ENCODE data around the gene NOP56. TPM values are rescaled to one million over a fixed set of nuclear protein-coding genes. Genes with fewer than 3 reads are reported as not detected.

NOP56 gene
- total RNA-seq, 1 experiment from 2014 or later = 582 TPM

- Histone ChIP-seq H3K36me3 (ENCODE audit: control insufficient read depth in 1 of 2, insufficient read depth in 2 of 2, low read length in 2 of 2) (no peaks in the 10 kb centered on the region), H3K9me2 (ENCODE audit: insufficient read depth) (no peaks in the 10 kb centered on the region), H3K27me3 (ENCODE audit: insufficient read depth, low read length) (no peaks in the 10 kb centered on the region), H3K4me3 (replicated peaks in 1 of 2; ENCODE audit: low read depth in 1 of 2, low read length in 2 of 2) (no peak overlapping the region), H4K20me1 (ENCODE audit: insufficient read depth) (no peaks in the 10 kb centered on the region), H3K9ac (ENCODE audit: low read length) (no peak overlapping the region), H3K4me1 (ENCODE audit: control insufficient read depth in 1 of 2, insufficient read depth in 2 of 2, low read length in 2 of 2) (peaks cover 6 to 9% of the 10 kb centered on the region in 2 experiments; a peak in 2 of 4 replicates), H3K9me3 (ENCODE audit: control insufficient read depth in 1 of 2, insufficient read depth in 1 of 2, low read depth in 1 of 2, low read length in 2 of 2) (no peaks in the 10 kb centered on the region), H2AFZ (ENCODE audit: low read depth, low read length, poor library complexity, severe bottlenecking) (no peak overlapping the region), H3K79me2 (ENCODE audit: insufficient read depth, low read length) (no peaks in the 10 kb centered on the region), H3K27ac (ENCODE audit: low read depth, low read length) (no peak overlapping the region), H3K4me2 (ENCODE audit: low read length) (no peak overlapping the region)
- intact Hi-C loops (cut with micrococcal nuclease) = no loop called here
- RAD21 ChIA-PET (ENCODE audit: low non-redundant PET in 1 of 2, low total read pairs in 2 of 2, uncharacterized antibody in 2 of 2, unreplicated experiment in 2 of 2) = interaction anchor here in 1 of 2 experiments (0.6 kb wide), 1 partner anchor 8 kb away, joined by 4 read pairs; no protein-coding TSS in a partner anchor
- TF ChIP-seq POLR2AphosphoS5 (IDR thresholded peaks at IDR 0.05; ENCODE audit: low read depth, low read length) = no peak
- no peak for TF ChIP-seq ZNF274 (IDR thresholded peaks at IDR 0.05; ENCODE audit: low read depth, low read length)
- TF ChIP-seq RAD21 (IDR thresholded peaks at IDR 0.05; ENCODE audit: low read depth) = no peak
- no peak for TF ChIP-seq SP1 (IDR thresholded peaks at IDR 0.05; ENCODE audit: low read depth)
- TF ChIP-seq FOSL1 (IDR thresholded peaks at IDR 0.05; ENCODE audit: low read depth) = no peak
- TF ChIP-seq EGR1 (IDR thresholded peaks at IDR 0.05; ENCODE audit: low read depth) = no peak
- TF ChIP-seq EZH2 (IDR thresholded peaks at IDR 0.05) = no peak
- TF ChIP-seq, protein P1, sequence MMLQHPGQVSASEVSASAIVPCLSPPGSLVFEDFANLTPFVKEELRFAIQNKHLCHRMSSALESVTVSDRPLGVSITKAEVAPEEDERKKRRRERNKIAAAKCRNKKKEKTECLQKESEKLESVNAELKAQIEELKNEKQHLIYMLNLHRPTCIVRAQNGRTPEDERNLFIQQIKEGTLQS (IDR thresholded peaks at IDR 0.05) = no peak
- no TSS peak for BruUV-seq (replicated peaks)
- DNase-seq (ENCODE audit: low read depth, low spot score) (no peak), ATAC-seq (no peak)
- POLR2A ChIA-PET = no interaction called here
- CTCF ChIA-PET = no interaction called here
Observed at GRCh38 chr20:2696646-2697045, 44.2 kb downstream of the NOP56 start.

DNA sequence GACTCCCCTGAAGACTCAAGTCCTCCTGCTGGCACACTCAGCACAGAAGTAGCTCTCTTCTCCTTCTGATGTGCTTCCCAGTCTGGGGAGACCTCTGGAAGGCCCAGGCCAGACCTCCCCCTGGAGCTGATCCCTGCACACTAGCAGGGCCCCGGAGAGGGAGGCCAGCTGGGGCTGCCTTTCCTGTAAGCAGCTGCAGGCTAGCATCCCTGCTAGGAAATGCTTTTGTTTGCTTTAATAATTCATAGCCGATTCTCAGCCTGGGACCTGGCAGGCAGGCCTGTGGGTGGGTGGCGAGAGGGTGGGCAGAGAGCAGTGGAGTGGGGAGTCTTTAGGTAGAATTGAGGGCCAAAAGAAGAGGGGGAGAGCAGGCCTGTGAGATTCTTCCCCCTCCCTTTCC lies 45.3 kb downstream of the NOP56 start:
- ChIA-PET RAD21 (ENCODE audit: low non-redundant PET in 1 of 2, low total read pairs in 2 of 2, uncharacterized antibody in 2 of 2, unreplicated experiment in 2 of 2) (no interaction called here), CTCF (no interaction called here)
- no peak overlapping the region for H2AFZ ChIP-seq (ENCODE audit: low read depth, low read length, poor library complexity, severe bottlenecking)

More for the DNA sequence above, 45.3 kb downstream of the NOP56 start:
- Histone ChIP-seq H3K4me3 (replicated peaks in 1 of 2; ENCODE audit: low read depth in 1 of 2, low read length in 2 of 2) (no peak overlapping the region), H3K9me2 (ENCODE audit: insufficient read depth) (no peaks in the 10 kb centered on the region), H3K9me3 (ENCODE audit: control insufficient read depth in 1 of 2, insufficient read depth in 1 of 2, low read depth in 1 of 2, low read length in 2 of 2) (no peaks in the 10 kb centered on the region), H3K4me2 (ENCODE audit: low read length) (no peak overlapping the region), H3K9ac (ENCODE audit: low read length) (no peak overlapping the region), H3K79me2 (ENCODE audit: insufficient read depth, low read length) (no peaks in the 10 kb centered on the region), H3K36me3 (ENCODE audit: control insufficient read depth in 1 of 2, insufficient read depth in 2 of 2, low read length in 2 of 2) (no peaks in the 10 kb centered on the region), H4K20me1 (ENCODE audit: insufficient read depth) (no peaks in the 10 kb centered on the region), H3K27ac (ENCODE audit: low read depth, low read length) (no peak overlapping the region), H3K4me1 (ENCODE audit: control insufficient read depth in 1 of 2, insufficient read depth in 2 of 2, low read length in 2 of 2) (peaks cover 6 to 9% of the 10 kb centered on the region in 2 experiments; a peak in 2 of 4 replicates), H3K27me3 (ENCODE audit: insufficient read depth, low read length) (no peaks in the 10 kb centered on the region)
- TF ChIP-seq ZFX (IDR thresholded peaks at IDR 0.05) (no peak), ZNF274 (IDR thresholded peaks at IDR 0.05; ENCODE audit: low read depth, low read length) (no peak), TCF7L2 (IDR thresholded peaks at IDR 0.05; ENCODE audit: borderline replicate concordance, extremely low read depth, insufficient read depth, insufficient read length) (no peak), CEBPB (IDR thresholded peaks at IDR 0.05; ENCODE audit: low read depth) (no peak), ELF1 (IDR thresholded peaks at IDR 0.05; ENCODE audit: borderline replicate concordance, low read depth) (no peak)
- TF ChIP-seq, protein P1 (IDR thresholded peaks at IDR 0.05) = no peak
- POLR2A ChIA-PET = no interaction called here
- intact Hi-C loops (cut with micrococcal nuclease) = no loop called here
- ATAC-seq = no peak
- no peak for DNase-seq (ENCODE audit: low read depth, low spot score)
- BruUV-seq (replicated peaks) = no TSS peak
